NCI-H1417 (cell line): Measurements from ENCODE around the gene KLHL12.

Source experiments
- DNase-seq, 3 experiments: peaks; one replicate each; lab custom pipeline; 2025; lab: John Stamatoyannopoulos, UW

KLHL12 gene

GRCh38 chr1:202926581-202927491, at the start of gene KLHL12:
Gene KLHL12, minus strand, starts transcription at chr1:202927234. Its CDS starts 2,072 bp downstream, at chr1:202925162.
- peak; percentile 97 to 100 (median 98) for DNase-seq

GRCh38 chr1:202976633-202977032, 49.6 kb upstream of the KLHL12 start:
- no peak for DNase-seq

- no peak for DNase-seq
Observed at GRCh38 chr1:202974856-202975255, 47.8 kb upstream of the KLHL12 start.

- no peak for DNase-seq
Observed at GRCh38 chr1:202972046-202972445, 45.0 kb upstream of the KLHL12 start.

GRCh38 chr1:202968895-202969295, 41.9 kb upstream of the KLHL12 start:
- peak; percentile 25 to 66 (median 34) for DNase-seq

- no peak for DNase-seq
Observed at GRCh38 chr1:202968351-202968750, 41.3 kb upstream of the KLHL12 start.

GRCh38 chr1:202967684-202968281, 40.7 kb upstream of the KLHL12 start:
- DNase-seq, result peak; percentile 59 to 76 (median 72)

- DNase-seq, result no peak
Observed at GRCh38 chr1:202966006-202966898, 39.2 kb upstream of the KLHL12 start.

- DNase-seq, result no peak
Observed at GRCh38 chr1:202965422-202965821, 38.4 kb upstream of the KLHL12 start.

GRCh38 chr1:202964791-202965410, 37.9 kb upstream of the KLHL12 start:
- DNase-seq, result peak; percentile 83 to 97 (median 97)

- no peak for DNase-seq
Observed at GRCh38 chr1:202961220-202961880, 34.3 kb upstream of the KLHL12 start.

- DNase-seq, result peak in 1 of 3 experiments; percentile 22
Observed at GRCh38 chr1:202959276-202959620, 32.2 kb upstream of the KLHL12 start.

- no peak for DNase-seq
Observed at GRCh38 chr1:202958544-202959275, 31.7 kb upstream of the KLHL12 start.

- DNase-seq, result peak; percentile 93 to 97 (median 93)
Observed at GRCh38 chr1:202957733-202958543, 30.9 kb upstream of the KLHL12 start, which contains the start of gene ADIPOR1. Gene ADIPOR1, minus strand, starts transcription at chr1:202958312. Its CDS starts 7,242 bp downstream, at chr1:202951070.

GRCh38 chr1:202956969-202957368, 29.9 kb upstream of the KLHL12 start:
- DNase-seq, result no peak

GRCh38 chr1:202954057-202954745, 27.2 kb upstream of the KLHL12 start:
- no peak for DNase-seq

- no peak for DNase-seq
Observed at GRCh38 chr1:202953392-202953791, 26.4 kb upstream of the KLHL12 start.

GRCh38 chr1:202952818-202953217, 25.8 kb upstream of the KLHL12 start:
- no peak for DNase-seq

GRCh38 chr1:202952099-202952498, 25.1 kb upstream of the KLHL12 start:
- DNase-seq, result no peak
